Measurements from ENCODE around the gene MUC5AC.

MUC5AC gene

DNA sequence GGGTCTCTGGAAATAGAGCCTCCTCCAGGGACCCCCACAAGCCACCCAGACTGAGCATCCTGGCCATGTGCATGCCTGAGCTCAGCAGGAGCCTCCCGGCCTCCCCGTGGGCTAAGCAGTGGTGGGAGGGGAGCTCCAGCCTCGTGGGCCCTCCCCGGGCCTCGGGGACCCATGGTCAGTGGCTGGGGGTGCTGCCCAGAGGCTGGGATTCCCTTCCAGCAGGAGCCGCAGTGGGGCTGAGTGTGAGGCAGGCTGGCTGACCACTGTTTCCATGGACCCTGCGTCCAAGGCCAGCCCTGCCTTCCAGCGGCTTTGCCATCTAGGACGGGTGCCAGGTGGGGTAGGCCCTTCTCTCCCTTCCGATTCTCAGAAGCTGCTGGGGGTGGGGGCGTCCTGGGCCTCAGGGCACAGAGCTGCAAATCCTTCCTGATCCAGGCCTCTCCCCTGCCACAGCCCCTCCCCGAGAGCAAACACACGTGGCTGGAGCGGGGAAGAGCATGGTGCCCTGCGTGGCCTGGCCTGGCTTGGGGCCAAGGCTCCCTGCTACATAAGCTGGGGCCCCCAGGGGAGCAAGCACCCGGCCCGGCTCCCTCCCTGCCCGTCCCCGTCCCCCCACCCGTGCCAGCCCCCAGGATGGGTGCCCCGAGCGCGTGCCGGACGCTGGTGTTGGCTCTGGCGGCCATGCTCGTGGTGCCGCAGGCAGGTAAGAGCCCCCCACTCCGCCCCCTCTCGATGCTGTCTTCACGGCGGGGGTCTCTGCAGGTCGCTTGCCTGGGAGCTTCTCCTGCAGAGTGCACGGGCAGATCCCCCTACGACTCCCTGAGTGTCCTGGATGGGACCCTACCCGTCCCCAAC, 65.0 kb downstream of the MUC5AC start, which contains the start of gene MUC5B:
Gene MUC5B, plus strand, starts transcription at position 576 of the 855 bp plus-strand sequence. Its CDS starts 58 bp downstream, at position 634.
- DNase-seq (ENCODE audit: low read depth in 3 of 3, low spot score in 1 of 3): no peak

DNA sequence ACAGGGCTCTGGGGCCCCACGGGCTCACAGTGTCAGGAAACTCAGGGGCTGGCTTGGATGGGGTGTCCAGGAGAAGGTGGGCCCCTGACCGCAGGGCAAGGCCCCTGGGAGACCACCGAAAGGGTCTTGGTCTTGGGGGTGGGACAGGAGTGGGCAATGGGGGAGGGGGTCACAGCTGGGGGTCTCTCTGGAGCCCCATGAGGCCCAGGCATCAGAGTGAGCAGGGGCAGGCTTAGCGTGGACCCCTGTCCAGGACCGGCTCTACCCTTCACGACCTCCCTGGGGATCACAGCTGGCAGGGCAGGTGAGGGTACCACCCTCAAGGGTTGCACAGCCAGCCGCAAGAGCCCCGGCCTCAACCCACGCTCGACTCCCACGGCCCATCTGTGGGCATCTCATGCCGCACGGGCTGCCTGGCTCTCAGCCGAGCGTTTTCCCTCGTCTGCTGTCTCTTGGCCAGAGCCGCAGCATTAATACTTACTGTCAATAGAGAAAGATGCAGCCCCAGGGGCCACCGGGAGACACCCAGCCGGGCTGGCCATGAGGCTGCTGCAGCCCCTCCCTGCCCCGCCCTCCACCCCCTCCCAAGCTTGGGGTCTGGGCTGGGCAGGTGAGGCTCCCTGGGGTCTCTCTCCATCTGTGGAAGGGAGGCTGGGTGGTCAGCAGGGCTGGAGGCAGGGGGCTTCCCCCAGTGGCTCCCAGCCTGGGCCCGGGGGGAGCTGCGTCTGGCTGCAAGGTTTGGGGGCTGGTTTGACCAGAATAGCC, 65.8 kb downstream of the MUC5AC start:
- DNase-seq (ENCODE audit: low read depth in 3 of 3, low spot score in 1 of 3): no peak

DNA sequence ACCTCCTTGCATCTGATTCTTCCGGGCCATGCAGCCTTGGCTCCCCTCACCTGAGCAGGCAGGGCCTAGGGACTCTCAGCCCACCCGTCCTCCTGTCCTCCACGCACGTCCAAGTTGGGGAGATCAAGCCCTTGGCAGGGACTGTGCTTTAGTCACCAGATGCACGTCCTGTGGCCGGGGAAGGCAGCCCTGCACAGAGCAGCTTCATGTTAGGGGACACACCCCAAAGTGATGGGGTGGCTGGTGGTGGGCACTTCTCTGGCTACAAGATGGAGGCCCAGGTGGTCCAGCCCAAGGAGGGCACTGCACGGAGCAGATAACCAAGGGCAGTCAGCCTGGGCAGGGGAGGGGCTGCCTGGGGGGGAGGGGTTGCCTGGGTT, 66.3 kb downstream of the MUC5AC start:
- no peak for DNase-seq (ENCODE audit: low read depth in 3 of 3, low spot score in 1 of 3)

DNA sequence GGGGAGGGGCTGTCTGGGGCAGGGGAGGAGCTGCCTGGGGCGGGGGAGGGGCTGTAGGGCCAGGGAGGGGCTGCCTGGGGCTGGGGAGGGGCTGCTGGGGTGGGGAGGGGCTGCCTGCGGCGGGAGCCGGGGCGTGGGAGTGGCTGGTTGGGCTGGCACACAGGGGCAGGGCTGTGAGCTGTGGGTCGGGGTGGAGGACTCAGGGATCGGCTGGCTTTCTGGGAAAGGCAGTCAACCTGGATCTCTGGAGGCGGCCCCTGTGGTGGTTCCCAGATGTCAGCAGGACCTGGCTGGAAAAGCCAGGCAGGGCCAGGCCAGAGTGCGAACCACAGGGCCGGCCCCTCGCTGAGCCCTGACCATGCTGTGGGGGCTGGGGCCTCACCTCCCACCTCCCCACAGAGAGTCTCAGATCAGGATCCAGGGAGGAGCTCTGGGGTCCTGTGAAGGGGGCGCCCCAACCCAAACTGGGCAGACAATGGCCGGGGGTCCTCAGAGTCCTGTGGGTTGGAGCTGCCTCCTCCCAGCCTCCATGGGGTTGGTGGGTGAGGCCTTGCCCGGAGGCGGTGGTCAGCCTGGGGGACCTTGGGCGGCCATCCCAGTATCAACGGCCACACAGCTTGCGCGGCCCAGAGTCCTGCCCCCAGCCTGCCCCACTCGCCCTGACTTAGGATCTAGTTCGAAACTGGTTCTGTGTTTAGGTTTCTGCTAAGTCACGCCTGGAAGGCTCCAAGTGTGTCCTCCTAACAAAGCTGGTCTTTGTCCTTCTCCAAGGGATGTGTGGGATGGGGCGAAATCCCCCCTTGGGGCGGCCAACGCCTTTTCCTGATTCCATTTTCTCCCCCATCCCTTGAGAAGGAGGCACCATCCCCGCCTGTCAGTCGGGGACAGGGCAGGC, 67.0 kb downstream of the MUC5AC start:
- DNase-seq (ENCODE audit: low read depth in 3 of 3, low spot score in 1 of 3): no peak

DNA sequence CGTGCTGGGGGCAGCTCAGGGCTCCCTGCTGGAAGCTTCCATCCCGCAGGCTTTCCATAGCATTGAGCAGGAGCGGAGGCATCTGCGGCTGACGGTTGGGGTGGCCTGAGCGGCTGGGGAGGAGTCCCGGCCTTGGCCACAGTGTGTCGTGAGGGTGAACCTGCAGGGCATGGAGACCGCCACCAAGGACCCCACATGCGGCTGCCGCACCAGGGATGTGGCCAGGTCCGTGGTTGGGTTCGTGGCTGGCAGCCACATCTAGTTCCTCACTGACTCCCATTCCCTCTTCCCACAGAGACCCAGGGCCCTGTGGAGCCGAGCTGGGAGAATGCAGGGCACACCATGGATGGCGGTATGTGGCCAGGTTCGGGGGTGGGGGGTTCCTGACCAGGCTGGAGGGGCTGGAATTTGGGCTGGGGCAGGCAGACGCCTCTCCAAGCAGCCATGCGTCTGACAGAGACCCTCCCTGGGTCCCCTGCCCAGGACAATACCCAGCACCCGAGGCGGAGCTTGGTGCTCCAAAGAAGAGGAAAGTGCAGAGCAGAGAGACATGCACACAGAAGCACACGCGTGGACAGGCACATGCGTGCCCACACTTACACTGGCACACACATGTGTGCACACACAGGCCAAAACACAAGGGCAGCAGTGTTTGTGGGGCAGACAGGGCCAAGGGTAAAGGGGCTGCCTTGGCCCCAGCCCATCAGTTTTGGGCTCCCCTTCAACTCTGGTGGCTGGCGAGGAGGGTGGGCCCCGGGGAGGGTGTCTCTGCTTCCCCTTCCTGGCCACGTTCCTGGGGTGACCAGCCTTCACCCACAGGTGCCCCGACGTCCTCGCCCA, 67.9 kb downstream of the MUC5AC start:
- no peak for DNase-seq (ENCODE audit: low read depth in 3 of 3, low spot score in 1 of 3)

DNA sequence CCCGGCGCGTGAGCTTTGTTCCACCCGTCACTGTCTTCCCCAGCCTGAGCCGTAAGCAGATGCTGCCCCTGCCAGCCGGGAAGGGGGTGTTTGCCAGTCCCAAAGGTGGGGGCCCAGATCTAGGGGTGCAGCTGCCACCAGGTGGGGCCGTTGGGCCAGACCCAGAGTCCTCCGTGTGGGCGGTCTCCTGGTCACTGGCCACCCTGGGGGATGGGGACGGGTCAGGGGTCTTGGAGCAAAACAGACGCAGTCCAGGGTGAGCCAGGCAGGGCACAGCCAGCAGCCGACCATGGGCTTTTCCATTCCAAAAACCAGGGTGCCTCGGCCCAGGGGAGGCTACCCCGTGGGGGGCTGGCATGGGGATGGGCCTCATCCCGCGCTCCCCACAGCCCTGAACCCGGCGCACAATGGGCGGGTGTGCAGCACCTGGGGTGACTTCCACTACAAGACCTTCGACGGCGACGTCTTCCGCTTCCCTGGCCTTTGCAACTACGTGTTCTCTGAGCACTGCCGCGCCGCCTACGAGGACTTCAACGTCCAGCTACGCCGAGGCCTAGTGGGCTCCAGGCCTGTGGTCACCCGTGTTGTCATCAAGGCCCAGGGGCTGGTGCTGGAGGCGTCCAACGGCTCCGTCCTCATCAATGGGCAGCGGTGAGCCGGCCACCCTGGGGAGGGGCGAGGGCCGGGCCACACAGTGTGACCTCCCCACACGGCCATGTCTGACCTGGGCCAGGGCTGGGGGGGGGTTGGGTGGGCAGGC, 68.7 kb downstream of the MUC5AC start:
- no peak for DNase-seq (ENCODE audit: low read depth in 3 of 3, low spot score in 1 of 3)

DNA sequence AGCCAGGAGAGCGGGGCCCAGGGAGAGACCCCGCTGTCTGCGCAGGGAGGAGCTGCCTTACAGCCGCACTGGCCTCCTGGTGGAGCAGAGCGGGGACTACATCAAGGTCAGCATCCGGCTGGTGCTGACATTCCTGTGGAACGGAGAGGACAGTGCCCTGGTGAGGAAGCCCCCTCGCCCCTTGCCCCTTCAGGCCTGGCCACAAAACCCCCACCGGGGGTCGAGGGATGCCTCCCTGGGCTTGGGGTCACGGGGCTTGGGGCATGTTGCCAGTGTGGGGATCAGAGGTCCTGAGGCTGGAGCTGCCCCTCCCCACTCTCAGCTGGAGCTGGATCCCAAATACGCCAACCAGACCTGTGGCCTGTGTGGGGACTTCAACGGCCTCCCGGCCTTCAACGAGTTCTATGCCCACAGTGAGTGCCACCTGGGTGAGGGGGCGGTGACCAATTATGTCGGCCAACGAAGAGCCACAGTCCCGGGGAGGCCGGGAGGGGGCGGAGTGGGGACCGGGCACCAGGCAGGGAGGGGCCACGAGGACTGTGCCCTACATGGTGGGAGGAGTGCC, 69.3 kb downstream of the MUC5AC start:
- DNase-seq (ENCODE audit: low read depth in 3 of 3, low spot score in 1 of 3): no peak

DNA sequence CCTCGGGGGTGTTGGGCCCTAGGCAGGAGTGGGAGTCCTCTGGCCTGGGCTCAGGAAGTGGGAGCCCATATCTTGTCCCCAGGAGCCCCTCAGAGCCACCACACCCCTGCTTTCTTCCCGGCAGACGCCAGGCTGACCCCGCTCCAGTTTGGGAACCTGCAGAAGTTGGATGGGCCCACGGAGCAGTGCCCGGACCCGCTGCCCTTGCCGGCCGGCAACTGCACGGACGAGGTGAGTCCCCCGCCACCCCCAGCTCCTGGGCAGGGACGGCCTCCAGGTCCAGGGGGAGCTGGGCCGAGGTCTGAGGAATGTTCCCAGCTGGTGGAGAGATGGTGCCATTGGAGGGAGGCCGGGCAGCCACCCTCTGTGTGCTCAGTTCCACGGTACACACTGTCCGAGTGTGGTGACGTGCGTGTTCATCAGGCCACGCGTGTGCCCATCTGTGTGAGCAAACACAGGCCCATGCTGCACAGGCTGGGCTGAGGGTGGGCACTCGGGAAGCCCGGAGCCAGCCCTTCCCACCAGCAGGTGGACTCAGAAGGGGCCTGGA, 69.9 kb downstream of the MUC5AC start:
- no peak for DNase-seq (ENCODE audit: low read depth in 3 of 3, low spot score in 1 of 3)

DNA sequence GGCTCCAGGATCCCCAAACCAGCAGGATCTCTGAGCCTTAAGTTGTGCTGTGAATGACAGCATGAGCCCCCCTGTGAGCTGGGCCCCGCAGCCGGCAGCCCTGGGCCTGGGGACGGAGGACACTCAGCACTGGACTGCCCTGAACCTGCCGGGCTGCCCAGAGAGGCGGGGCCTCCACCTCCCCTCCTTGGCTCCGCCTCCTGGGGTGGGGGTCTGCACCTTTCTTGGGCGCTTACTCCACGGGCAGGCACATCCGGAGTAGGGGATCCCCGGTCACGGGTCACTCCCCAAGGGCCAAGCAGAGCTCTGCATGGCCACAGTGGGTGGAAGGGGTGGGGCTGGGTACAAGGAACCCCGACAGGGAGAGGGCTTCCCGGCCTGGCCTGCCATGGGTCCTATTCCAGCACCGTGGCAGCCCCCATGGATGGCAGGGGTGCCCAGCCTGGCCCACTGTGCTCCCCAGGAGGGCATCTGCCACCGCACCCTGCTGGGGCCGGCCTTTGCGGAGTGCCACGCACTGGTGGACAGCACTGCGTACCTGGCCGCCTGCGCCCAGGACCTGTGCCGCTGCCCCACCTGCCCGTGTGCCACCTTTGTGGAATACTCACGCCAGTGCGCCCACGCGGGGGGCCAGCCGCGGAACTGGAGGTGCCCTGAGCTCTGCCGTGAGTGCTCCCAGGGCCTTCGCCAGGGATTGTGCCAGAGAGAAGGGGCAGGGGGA, 70.5 kb downstream of the MUC5AC start:
- DNase-seq (ENCODE audit: low read depth in 3 of 3, low spot score in 1 of 3): no peak

DNA sequence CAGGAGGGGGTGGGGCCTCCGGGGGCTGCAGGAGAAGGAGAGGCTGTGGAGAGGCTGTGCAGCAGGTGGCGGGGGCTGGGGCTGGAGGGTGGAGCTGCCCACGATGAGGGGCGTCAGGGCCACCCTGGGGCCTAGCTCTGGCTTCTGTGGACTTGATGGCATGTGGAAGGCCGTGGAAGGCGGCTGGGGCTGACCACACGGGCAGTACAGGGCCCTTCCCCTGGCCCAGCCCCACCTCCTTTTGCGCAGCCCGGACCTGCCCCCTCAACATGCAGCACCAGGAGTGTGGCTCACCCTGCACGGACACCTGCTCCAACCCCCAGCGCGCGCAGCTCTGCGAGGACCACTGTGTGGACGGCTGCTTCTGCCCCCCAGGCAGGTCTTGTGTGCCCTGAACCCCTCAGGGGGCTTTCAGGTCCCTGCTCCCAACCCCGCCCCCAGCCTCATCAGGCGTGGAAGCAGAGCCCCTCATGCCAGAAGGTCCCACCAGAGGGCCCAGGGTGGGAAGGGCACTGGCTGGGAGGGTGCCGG, 71.2 kb downstream of the MUC5AC start:
- no peak for DNase-seq (ENCODE audit: low read depth in 3 of 3, low spot score in 1 of 3)

DNA sequence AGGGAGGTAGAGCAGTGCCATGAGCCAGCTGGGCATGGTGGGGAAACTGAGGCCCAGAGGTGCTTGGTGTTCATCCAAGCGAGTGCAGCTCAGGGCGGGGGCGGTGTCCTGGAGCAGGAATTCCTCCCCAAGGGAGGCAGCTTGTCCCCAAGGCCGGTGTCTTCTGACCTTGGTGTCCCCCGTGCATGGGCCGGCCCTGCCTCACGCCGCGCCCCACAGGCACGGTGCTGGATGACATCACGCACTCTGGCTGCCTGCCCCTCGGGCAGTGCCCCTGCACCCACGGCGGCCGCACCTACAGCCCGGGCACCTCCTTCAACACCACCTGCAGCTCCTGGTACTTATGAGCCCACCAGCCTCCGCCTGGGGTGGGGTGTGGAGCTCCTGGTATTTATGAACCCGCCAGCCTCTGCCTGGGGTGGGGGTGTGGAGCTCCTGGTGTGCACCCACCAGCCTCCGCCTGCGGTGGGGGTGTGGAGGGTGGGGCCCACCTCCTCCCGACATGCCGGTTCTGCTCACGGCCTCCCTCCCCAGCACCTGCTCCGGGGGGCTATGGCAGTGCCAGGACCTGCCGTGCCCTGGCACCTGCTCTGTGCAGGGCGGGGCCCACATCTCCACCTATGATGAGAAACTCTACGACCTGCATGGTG, 71.8 kb downstream of the MUC5AC start:
- no peak for DNase-seq (ENCODE audit: low read depth in 3 of 3, low spot score in 1 of 3)

DNA sequence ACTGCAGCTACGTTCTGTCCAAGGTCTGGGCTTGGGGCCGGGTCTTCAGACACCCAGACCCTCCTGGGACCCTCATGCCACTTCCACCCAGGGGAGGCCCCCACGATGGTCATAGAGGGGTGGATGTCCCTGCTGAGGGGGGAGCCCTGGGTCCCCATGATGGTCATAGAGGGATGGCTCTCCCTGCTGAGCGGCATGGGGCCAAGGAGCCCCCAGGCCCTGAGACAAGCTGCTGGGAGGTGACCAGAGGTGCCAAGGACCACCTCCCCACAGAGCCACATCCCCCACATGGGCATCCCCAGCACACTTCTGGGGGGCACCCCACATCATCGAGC, 72.3 kb downstream of the MUC5AC start:
- no peak for DNase-seq (ENCODE audit: low read depth in 3 of 3, low spot score in 1 of 3)

DNA sequence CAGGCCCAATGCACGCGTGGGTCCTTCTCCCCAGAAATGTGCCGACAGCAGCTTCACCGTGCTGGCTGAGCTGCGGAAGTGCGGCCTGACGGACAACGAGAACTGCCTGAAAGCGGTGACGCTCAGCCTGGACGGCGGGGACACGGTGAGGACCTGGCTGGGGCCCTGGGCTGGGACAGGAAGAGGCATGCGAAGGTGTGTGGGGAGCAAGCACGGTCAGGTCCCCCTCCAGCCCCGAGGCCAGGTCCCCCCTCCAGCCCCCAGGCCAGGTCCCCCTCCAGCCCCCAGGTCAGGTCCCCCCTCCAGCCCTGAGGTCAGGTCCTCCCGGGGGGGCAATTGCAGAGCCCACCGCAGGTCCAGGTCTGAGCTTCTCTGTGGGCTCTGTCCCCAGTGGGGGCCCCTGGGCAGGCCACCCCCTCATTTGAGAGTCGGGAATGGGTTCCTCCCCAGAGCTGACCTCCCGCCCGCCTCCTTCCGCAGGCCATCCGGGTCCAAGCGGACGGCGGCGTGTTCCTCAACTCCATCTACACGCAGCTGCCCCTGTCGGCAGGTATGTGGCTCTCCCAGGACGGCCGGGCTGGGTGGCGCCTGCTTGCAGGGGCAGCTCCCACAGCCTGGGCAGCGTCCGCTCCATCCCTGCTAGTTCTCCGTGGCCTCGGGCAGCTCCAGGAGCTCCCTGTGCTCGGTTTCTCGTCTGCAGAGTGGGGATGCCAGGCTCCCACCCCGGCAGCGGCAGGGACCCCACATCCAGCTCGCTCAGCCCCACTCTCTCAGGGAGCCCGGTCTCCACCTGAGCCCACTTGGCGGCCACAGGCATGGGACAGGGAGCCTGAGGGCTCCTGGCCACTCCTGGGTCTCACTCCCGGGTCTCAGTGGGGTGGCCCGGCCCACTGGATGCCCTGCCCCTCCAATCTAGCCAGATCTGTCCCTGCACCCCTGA, 73.0 kb downstream of the MUC5AC start:
- no peak for DNase-seq (ENCODE audit: low read depth in 3 of 3, low spot score in 1 of 3)

DNA sequence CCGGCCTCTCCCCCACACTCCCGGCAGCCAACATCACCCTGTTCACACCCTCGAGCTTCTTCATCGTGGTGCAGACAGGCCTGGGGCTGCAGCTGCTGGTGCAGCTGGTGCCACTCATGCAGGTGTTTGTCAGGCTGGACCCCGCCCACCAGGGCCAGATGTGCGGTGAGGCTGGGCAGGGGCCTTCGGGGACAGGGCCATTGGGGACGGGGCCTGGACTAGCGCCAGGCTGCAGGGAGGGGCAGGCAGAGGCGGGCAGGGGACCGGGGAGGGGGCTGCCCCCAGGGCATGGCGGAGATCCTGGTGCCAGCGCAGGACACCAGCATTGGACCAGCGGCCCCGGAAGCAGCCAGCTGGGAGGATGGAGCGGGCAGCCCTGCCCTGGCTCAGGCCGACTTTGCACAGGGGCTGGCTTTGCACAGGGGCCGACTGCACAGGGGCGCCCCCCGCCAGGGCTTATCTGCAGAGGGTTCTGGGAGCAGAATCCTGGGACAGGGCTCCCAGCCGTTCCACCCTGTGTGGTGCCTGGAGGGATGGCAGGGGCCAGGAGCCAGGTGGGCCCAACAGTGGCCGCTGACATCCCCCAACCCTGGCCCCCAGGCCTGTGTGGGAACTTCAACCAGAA, 73.8 kb downstream of the MUC5AC start:
- DNase-seq (ENCODE audit: low read depth in 3 of 3, low spot score in 1 of 3): no peak

DNA sequence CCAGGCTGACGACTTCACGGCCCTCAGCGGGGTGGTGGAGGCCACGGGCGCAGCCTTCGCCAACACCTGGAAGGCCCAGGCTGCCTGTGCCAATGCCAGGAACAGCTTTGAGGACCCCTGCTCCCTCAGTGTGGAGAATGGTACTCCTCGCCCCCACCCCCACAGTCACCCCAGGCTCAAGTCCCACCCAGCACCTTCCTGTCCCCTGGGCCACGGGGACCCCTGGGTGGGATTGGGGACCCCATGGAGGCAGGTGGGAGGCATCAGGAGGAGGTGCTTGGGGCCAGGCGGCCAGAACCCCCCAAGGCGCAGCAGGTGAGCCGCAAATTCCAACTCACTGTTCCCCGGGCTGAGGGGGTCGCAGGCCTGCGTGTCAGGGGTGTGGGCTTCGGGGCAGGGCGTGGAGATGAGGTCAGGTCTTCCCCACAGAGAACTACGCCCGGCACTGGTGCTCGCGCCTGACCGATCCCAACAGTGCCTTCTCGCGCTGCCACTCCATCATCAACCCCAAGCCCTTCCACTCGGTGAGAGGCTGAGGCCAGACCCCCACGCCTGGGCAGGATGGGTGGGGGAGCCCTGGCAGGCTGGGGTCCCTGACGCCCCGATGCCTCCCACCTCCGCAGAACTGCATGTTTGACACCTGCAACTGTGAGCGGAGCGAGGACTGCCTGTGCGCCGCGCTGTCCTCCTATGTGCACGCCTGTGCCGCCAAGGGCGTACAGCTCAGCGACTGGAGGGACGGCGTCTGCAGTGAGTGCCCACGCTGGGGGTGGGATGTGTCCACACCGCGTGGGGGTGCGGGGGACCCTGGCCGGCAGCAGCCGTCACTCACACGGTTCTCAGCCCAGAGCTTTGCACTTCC, 74.5 kb downstream of the MUC5AC start:
- DNase-seq (ENCODE audit: low read depth in 3 of 3, low spot score in 1 of 3): no peak

Measured in stimulated activated CD4-positive, alpha-beta T cell treated with anti-CD3 and anti-CD28 coated beads, TNF-alpha, amount 100 ng/mL, for 1 hour (primary cell).